Measurements from ENCODE around the gene BBS9.

Gene BBS9

GRCh38 chr7:33632840-33633525 lies 503.6 kb downstream of the BBS9 start:
- no peak overlapping the region for H3K4me3 ChIP-seq (ENCODE audit: insufficient read depth, low read length, poor library complexity, severe bottlenecking)
- no peak overlapping the region for H3K9ac ChIP-seq (ENCODE audit: low read length)
- H3K27me3 ChIP-seq (ENCODE audit: low read length): no peaks in the 10 kb centered on the region
- no peaks in the 10 kb centered on the region for H3K36me3 ChIP-seq (ENCODE audit: low read length)
- no peak overlapping the region for H3K27ac ChIP-seq (ENCODE audit: low read depth, low read length)
- TF ChIP-seq EZH2phosphoT487 (conservative IDR thresholded peaks at IDR 0.05; ENCODE audit: low read length) (no peak), CTCF (IDR thresholded peaks at IDR 0.05; ENCODE audit: insufficient read depth, low read length, poor library complexity, severe bottlenecking) (no peak)
- H3F3A ChIP-seq (ENCODE audit: insufficient read depth): no peaks in the 10 kb centered on the region
- no peaks in the 10 kb centered on the region for H3K9me3 ChIP-seq (ENCODE audit: insufficient read depth, low read length)
- no peak overlapping the region for H2AFZ ChIP-seq (ENCODE audit: low read depth, low read length, severe bottlenecking)
- no peak overlapping the region for H3K4me2 ChIP-seq (ENCODE audit: low read depth, low read length, poor library complexity, severe bottlenecking)
- H3K9me2 ChIP-seq (replicated peaks; ENCODE audit: insufficient read depth, low read length): no peaks in the 10 kb centered on the region
- H3K79me2 ChIP-seq (ENCODE audit: insufficient read depth, low read length): no peaks in the 10 kb centered on the region
- H4K20me1 ChIP-seq (ENCODE audit: low read depth, low read length): no peaks in the 10 kb centered on the region

- H3K9me2 ChIP-seq (replicated peaks; ENCODE audit: insufficient read depth, low read length): no peaks in the 10 kb centered on the region
- H3K27ac ChIP-seq (ENCODE audit: low read depth, low read length): no peak overlapping the region
- H3K4me3 ChIP-seq (ENCODE audit: insufficient read depth, low read length, poor library complexity, severe bottlenecking): no peak overlapping the region
- TF ChIP-seq CTCF (IDR thresholded peaks at IDR 0.05; ENCODE audit: insufficient read depth, low read length, poor library complexity, severe bottlenecking) (no peak), EZH2phosphoT487 (conservative IDR thresholded peaks at IDR 0.05; ENCODE audit: low read length) (no peak)
- no peaks in the 10 kb centered on the region for H3F3A ChIP-seq (ENCODE audit: insufficient read depth)
- H3K9ac ChIP-seq (ENCODE audit: low read length): no peak overlapping the region
- H3K36me3 ChIP-seq (ENCODE audit: low read length): no peaks in the 10 kb centered on the region
- no peaks in the 10 kb centered on the region for H3K27me3 ChIP-seq (ENCODE audit: low read length)
- H4K20me1 ChIP-seq (ENCODE audit: low read depth, low read length): no peaks in the 10 kb centered on the region
- no peak overlapping the region for H3K4me2 ChIP-seq (ENCODE audit: low read depth, low read length, poor library complexity, severe bottlenecking)
- no peaks in the 10 kb centered on the region for H3K9me3 ChIP-seq (ENCODE audit: insufficient read depth, low read length)
- no peaks in the 10 kb centered on the region for H3K79me2 ChIP-seq (ENCODE audit: insufficient read depth, low read length)
- no peak overlapping the region for H2AFZ ChIP-seq (ENCODE audit: low read depth, low read length, severe bottlenecking)
Measured at GRCh38 chr7:33634606-33635005, 505.2 kb downstream of the BBS9 start.

- Histone ChIP-seq H3K79me2 (ENCODE audit: insufficient read depth, low read length) (no peaks in the 10 kb centered on the region), H3K9me3 (ENCODE audit: insufficient read depth, low read length) (no peaks in the 10 kb centered on the region), H3K4me2 (ENCODE audit: low read depth, low read length, poor library complexity, severe bottlenecking) (no peak overlapping the region), H2AFZ (ENCODE audit: low read depth, low read length, severe bottlenecking) (no peak overlapping the region), H3F3A (ENCODE audit: insufficient read depth) (no peaks in the 10 kb centered on the region), H3K27ac (ENCODE audit: low read depth, low read length) (no peak overlapping the region), H4K20me1 (ENCODE audit: low read depth, low read length) (no peaks in the 10 kb centered on the region), H3K9ac (ENCODE audit: low read length) (no peak overlapping the region), H3K9me2 (replicated peaks; ENCODE audit: insufficient read depth, low read length) (no peaks in the 10 kb centered on the region), H3K36me3 (ENCODE audit: low read length) (no peaks in the 10 kb centered on the region), H3K4me3 (ENCODE audit: insufficient read depth, low read length, poor library complexity, severe bottlenecking) (no peak overlapping the region), H3K27me3 (ENCODE audit: low read length) (no peaks in the 10 kb centered on the region)
- TF ChIP-seq EZH2phosphoT487 (conservative IDR thresholded peaks at IDR 0.05; ENCODE audit: low read length): no peak
- TF ChIP-seq CTCF (IDR thresholded peaks at IDR 0.05; ENCODE audit: insufficient read depth, low read length, poor library complexity, severe bottlenecking): no peak
Measured at GRCh38 chr7:33636359-33636758, 507.0 kb downstream of the BBS9 start.

All from SU-DHL-6 (cell line).